Activated T-helper 1 cell treated with anti-CD3 and anti-CD28 coated beads, Interleukin-12 subunit alpha, Interleukin-12 subunit beta, Interleukin-2, Interleukin-4 antibody, amounts not matched to agents 30 ng/mL and 10 ng/mL and 1 ng/mL, durations not matched to agents 14 hours and 24 hours and 36 hours (primary cell): ENCODE measurements around the gene NUP210. TPM values are rescaled to one million over a fixed set of nuclear protein-coding genes. Genes with fewer than 3 reads are reported as not detected.

Experiments
- DNase-seq: peaks from one replicate; pipeline ENCODE4 v3.0.0; 2021; ENCODE audit warnings: low spot score
- H3K27ac Mint-ChIP-seq: one replicate; pipeline ENCODE4 v1.8.0; 2021; ENCODE audit warnings: mild to moderate bottlenecking, mixed read lengths
- H3K27me3 Mint-ChIP-seq: one replicate; pipeline ENCODE4 v1.8.0; 2022; ENCODE audit warnings: mild to moderate bottlenecking, moderate library complexity, mixed read lengths; ENCODE audit not compliant: insufficient read depth
- H3K36me3 Mint-ChIP-seq: one replicate; pipeline ENCODE4 v1.8.0; 2021; ENCODE audit warnings: low read depth, mixed read lengths
- H3K4me1 Mint-ChIP-seq: one replicate; pipeline ENCODE4 v1.8.0; 2021; ENCODE audit warnings: low read depth, mixed read lengths
- H3K4me3 Mint-ChIP-seq: one replicate; pipeline ENCODE4 v1.8.0; 2021; ENCODE audit warnings: mild to moderate bottlenecking, moderate library complexity, mixed read lengths
- H3K9me3 Mint-ChIP-seq: one replicate; pipeline ENCODE4 v1.8.0; 2021; ENCODE audit warnings: mixed read lengths
- intact Hi-C: fragments of 100-400 bp; cut with micrococcal nuclease; formaldehyde crosslinking; loops from one replicate; pipeline ENCODE4 v1.15.1; 2024
- total RNA-seq: library from RNA; stranded (reverse); gene quantifications from 2 replicates; pipeline ENCODE4 v1.2.3, GENCODE V29; 2022

NUP210 gene
- total RNA-seq, 1 donor from 2014 or later, result 152 TPM

- Mint-ChIP-seq H3K27me3 (no peaks in the 10 kb centered on the region), H3K27ac (no peak overlapping the region), H3K4me1 (peaks cover 39% of the 10 kb centered on the region), H3K36me3 (peaks cover 25% of the 10 kb centered on the region), H3K4me3 (no peak overlapping the region), H3K9me3 (peaks cover 8% of the 10 kb centered on the region)
- no peak for DNase-seq
- intact Hi-C loops, result loop anchor here (10.0 kb wide), 1 partner anchor 713 kb away; the partner anchor contains the start of genes CHCHD4 and TMEM43
These were observed 8.8 kb downstream of the NUP210 start for GRCh38 chr3:13411186-13411860.

- Mint-ChIP-seq H3K36me3 (peaks cover 27% of the 10 kb centered on the region), H3K9me3 (peaks cover 8% of the 10 kb centered on the region), H3K4me3 (no peak overlapping the region), H3K27me3 (no peaks in the 10 kb centered on the region), H3K27ac (no peak overlapping the region), H3K4me1 (peaks cover 24% of the 10 kb centered on the region)
- intact Hi-C loops, result no loop called here
- DNase-seq, result no peak
These were observed 11.2 kb downstream of the NUP210 start for GRCh38 chr3:13408890-13409289.

- no peak for DNase-seq
- H3K27ac Mint-ChIP-seq, result no peak overlapping the region
- H3K36me3 Mint-ChIP-seq, result peaks cover 31% of the 10 kb centered on the region
- H3K4me3 Mint-ChIP-seq, result no peak overlapping the region
- no peaks in the 10 kb centered on the region for H3K27me3 Mint-ChIP-seq
- peaks cover 8% of the 10 kb centered on the region for H3K9me3 Mint-ChIP-seq
- intact Hi-C loops, result no loop called here
- peaks cover 17% of the 10 kb centered on the region for H3K4me1 Mint-ChIP-seq
These were observed 12.2 kb downstream of the NUP210 start for GRCh38 chr3:13407926-13408325.

GRCh38 chr3:13407475-13407874, 12.6 kb downstream of the NUP210 start:
- Mint-ChIP-seq H3K27me3 (no peaks in the 10 kb centered on the region), H3K36me3 (peaks cover 35% of the 10 kb centered on the region), H3K4me1 (peaks cover 21% of the 10 kb centered on the region), H3K9me3 (peaks cover 8% of the 10 kb centered on the region), H3K27ac (peak overlapping the region; percentile 18), H3K4me3 (no peak overlapping the region)
- intact Hi-C loops, result no loop called here
- no peak for DNase-seq

- no peaks in the 10 kb centered on the region for H3K27me3 Mint-ChIP-seq
- intact Hi-C loops, result no loop called here
- H3K4me1 Mint-ChIP-seq, result peaks cover 23% of the 10 kb centered on the region
- H3K4me3 Mint-ChIP-seq, result no peak overlapping the region
- no peak for DNase-seq
- no peak overlapping the region for H3K27ac Mint-ChIP-seq
- peaks cover 8% of the 10 kb centered on the region for H3K9me3 Mint-ChIP-seq
- H3K36me3 Mint-ChIP-seq, result peaks cover 34% of the 10 kb centered on the region
These were observed 13.9 kb downstream of the NUP210 start for GRCh38 chr3:13406190-13406589.

- peaks cover 23% of the 10 kb centered on the region for H3K4me1 Mint-ChIP-seq
- peaks cover 34% of the 10 kb centered on the region for H3K36me3 Mint-ChIP-seq
- no peak for DNase-seq
- H3K4me3 Mint-ChIP-seq, result no peak overlapping the region
- no peaks in the 10 kb centered on the region for H3K27me3 Mint-ChIP-seq
- H3K9me3 Mint-ChIP-seq, result peaks cover 8% of the 10 kb centered on the region
- no peak overlapping the region for H3K27ac Mint-ChIP-seq
- intact Hi-C loops, result no loop called here
These were observed 14.5 kb downstream of the NUP210 start for GRCh38 chr3:13405614-13406013.

- peaks cover 37% of the 10 kb centered on the region for H3K36me3 Mint-ChIP-seq
- no peaks in the 10 kb centered on the region for H3K27me3 Mint-ChIP-seq
- peaks cover 23% of the 10 kb centered on the region for H3K4me1 Mint-ChIP-seq
- H3K4me3 Mint-ChIP-seq, result no peak overlapping the region
- intact Hi-C loops, result no loop called here
- DNase-seq, result no peak
- H3K27ac Mint-ChIP-seq, result no peak overlapping the region
- peaks cover 8% of the 10 kb centered on the region for H3K9me3 Mint-ChIP-seq
These were observed 15.3 kb downstream of the NUP210 start for GRCh38 chr3:13404626-13405452.

- DNase-seq, result no peak
- H3K9me3 Mint-ChIP-seq, result peaks cover 8% of the 10 kb centered on the region
- no peaks in the 10 kb centered on the region for H3K27me3 Mint-ChIP-seq
- H3K27ac Mint-ChIP-seq, result peak overlapping the region; percentile 31
- H3K4me3 Mint-ChIP-seq, result no peak overlapping the region
- peaks cover 23% of the 10 kb centered on the region for H3K4me1 Mint-ChIP-seq
- intact Hi-C loops, result no loop called here
- H3K36me3 Mint-ChIP-seq, result peaks cover 33% of the 10 kb centered on the region
These were observed 16.3 kb downstream of the NUP210 start for GRCh38 chr3:13403847-13404246.

- peaks cover 23% of the 10 kb centered on the region for H3K4me1 Mint-ChIP-seq
- no peak overlapping the region for H3K27ac Mint-ChIP-seq
- DNase-seq, result no peak
- H3K27me3 Mint-ChIP-seq, result no peaks in the 10 kb centered on the region
- peaks cover 7% of the 10 kb centered on the region for H3K9me3 Mint-ChIP-seq
- H3K36me3 Mint-ChIP-seq, result peaks cover 29% of the 10 kb centered on the region
- intact Hi-C loops, result no loop called here
- no peak overlapping the region for H3K4me3 Mint-ChIP-seq
These were observed 16.8 kb downstream of the NUP210 start for GRCh38 chr3:13403213-13403819.

- no peaks in the 10 kb centered on the region for H3K27me3 Mint-ChIP-seq
- H3K36me3 Mint-ChIP-seq, result peaks cover 29% of the 10 kb centered on the region
- no peak overlapping the region for H3K27ac Mint-ChIP-seq
- H3K4me1 Mint-ChIP-seq, result peaks cover 14% of the 10 kb centered on the region
- DNase-seq, result no peak
- H3K4me3 Mint-ChIP-seq, result no peak overlapping the region
- no peaks in the 10 kb centered on the region for H3K9me3 Mint-ChIP-seq
- intact Hi-C loops, result no loop called here
These were observed 19.0 kb downstream of the NUP210 start for GRCh38 chr3:13401149-13401548.

GRCh38 chr3:13400114-13400673, 19.9 kb downstream of the NUP210 start:
- H3K36me3 Mint-ChIP-seq, result peaks cover 37% of the 10 kb centered on the region
- no peak overlapping the region for H3K27ac Mint-ChIP-seq
- no peak for DNase-seq
- H3K27me3 Mint-ChIP-seq, result no peaks in the 10 kb centered on the region
- intact Hi-C loops, result no loop called here
- peaks cover 13% of the 10 kb centered on the region for H3K4me1 Mint-ChIP-seq
- no peak overlapping the region for H3K4me3 Mint-ChIP-seq
- no peaks in the 10 kb centered on the region for H3K9me3 Mint-ChIP-seq

GRCh38 chr3:13399603-13400002, 20.5 kb downstream of the NUP210 start:
- no peak overlapping the region for H3K4me3 Mint-ChIP-seq
- no peak for DNase-seq
- no peaks in the 10 kb centered on the region for H3K9me3 Mint-ChIP-seq
- peaks cover 40% of the 10 kb centered on the region for H3K36me3 Mint-ChIP-seq
- H3K27me3 Mint-ChIP-seq, result no peaks in the 10 kb centered on the region
- intact Hi-C loops, result no loop called here
- H3K27ac Mint-ChIP-seq, result no peak overlapping the region
- H3K4me1 Mint-ChIP-seq, result peaks cover 11% of the 10 kb centered on the region

- DNase-seq, result no peak
- Mint-ChIP-seq H3K27me3 (no peaks in the 10 kb centered on the region), H3K4me1 (peaks cover 1% of the 10 kb centered on the region), H3K9me3 (no peaks in the 10 kb centered on the region), H3K36me3 (peaks cover 33% of the 10 kb centered on the region), H3K27ac (no peak overlapping the region), H3K4me3 (no peak overlapping the region)
- intact Hi-C loops, result no loop called here
These were observed 22.8 kb downstream of the NUP210 start for GRCh38 chr3:13397316-13397715.
